B cell (primary cell): ENCODE measurements around the gene L3MBTL4. TPM values are rescaled to one million over a fixed set of nuclear protein-coding genes. Genes with fewer than 3 reads are reported as not detected.

Source experiments
- ATAC-seq: fragments of 200-7000 bp; cut with Tn5 transposase; one replicate; pipeline ENCODE4 v1.10.0; 2021; ENCODE audit warnings: low read depth, mild to moderate bottlenecking, moderate number of reproducible peaks, moderate library complexity
- CTCF ChIA-PET: fragments of 350-600 bp; sonication (Branson Sonifier 250); formaldehyde crosslinking; loops from one replicate; lab custom pipeline; 2021; ENCODE audit warnings: antibody characterized with exemption, inconsistent platforms; lab: Charles Lee
- POLR2A ChIA-PET: fragments of 350-600 bp; sonication (Branson Sonifier 250); formaldehyde crosslinking; loops from one replicate; lab custom pipeline; 2021; ENCODE audit warnings: antibody characterized with exemption; lab: Charles Lee
- DNase-seq: peaks from one replicate; pipeline ENCODE4 v3.0.0; 2013
- H2AFZ ChIP-seq: 2 replicates; pipeline ENCODE4 v1.6.1; 2012; ENCODE audit warnings: mild to moderate bottlenecking, low read depth, low read length; ENCODE audit not compliant: insufficient read depth, poor library complexity, severe bottlenecking
- H3K27ac ChIP-seq, 2 donors: 1 replicate in 1 of 2; 2 replicates in 1 of 2; pipeline ENCODE4 v1.5.1; 2012 to 2013; ENCODE audit warnings: low read length in 2 of 2, mild to moderate bottlenecking in 2 of 2, moderate library complexity in 1 of 2
- H3K27me3 ChIP-seq, 4 experiments: fragments of 200-600 bp in 1 of 4; sonication (generic) in 1 of 4; replicated peaks in 1 of 4; 1 replicate in 2 of 4; 2 replicates in 2 of 4; pipeline versions ENCODE4 v1.6.1 to v1.7.0; 2013 to 2016; ENCODE audit warnings: low read length in 3 of 4, mild to moderate bottlenecking in 2 of 4, mixed read lengths in 1 of 4, moderate library complexity in 1 of 4; ENCODE audit not compliant: insufficient read depth in 4 of 4, control insufficient read depth in 3 of 4; ENCODE audit errors: control extremely low read depth in 1 of 4
- H3K36me3 ChIP-seq, 2 experiments: replicated peaks in 1 of 2; 1 replicate in 1 of 2; 2 replicates in 1 of 2; pipeline versions ENCODE4 v1.6.1 to v1.7.1; 2013; ENCODE audit warnings: low read length in 1 of 2; ENCODE audit not compliant: insufficient read depth in 2 of 2, control insufficient read depth in 1 of 2; ENCODE audit errors: control extremely low read depth in 1 of 2, extremely low read depth in 1 of 2
- H3K4me1 ChIP-seq, 2 donors: fragments of 200-600 bp in 1 of 2; sonication (generic) in 1 of 2; 1 replicate in 1 of 2; 2 replicates in 1 of 2; pipeline versions ENCODE4 v1.5.1 to v1.6.1; 2013 to 2017; ENCODE audit warnings: low read length in 2 of 2; ENCODE audit not compliant: control insufficient read depth in 2 of 2, insufficient read depth in 2 of 2
- H3K4me2 ChIP-seq: replicated peaks from 2 replicates; pipeline ENCODE3; 2012; ENCODE audit warnings: mild to moderate bottlenecking, low read depth, low read length; ENCODE audit not compliant: poor library complexity, severe bottlenecking
- H3K4me3 ChIP-seq, 5 experiments: fragments of 200-600 bp in 1 of 5; sonication (generic) in 1 of 5; 1 replicate in 3 of 5; 2 replicates in 2 of 5; pipeline versions ENCODE4 v1.5.1 to v1.7.0; 2011 to 2016; ENCODE audit warnings: low read length in 4 of 5, mild to moderate bottlenecking in 4 of 5, low read depth in 2 of 5, control low read depth in 1 of 5, moderate library complexity in 1 of 5; ENCODE audit not compliant: insufficient read depth in 1 of 5; ENCODE audit errors: control extremely low read depth in 1 of 5, extremely low read depth in 1 of 5
- H3K79me2 ChIP-seq: fragments of 200-600 bp; sonication (generic); one replicate; pipeline ENCODE4 v1.6.0; 2016; ENCODE audit warnings: low read length; ENCODE audit not compliant: control insufficient read depth, insufficient read depth
- H3K9ac ChIP-seq: fragments of 200-600 bp; sonication (generic); 2 replicates; pipeline ENCODE4 v1.6.1; 2017; ENCODE audit warnings: mild to moderate bottlenecking, low read length, moderate library complexity
- H3K9me3 ChIP-seq, 3 donors: one replicate each; pipeline versions ENCODE4 v1.6.1 to v1.7.1; 2013; ENCODE audit warnings: low read length in 2 of 3; ENCODE audit not compliant: control insufficient read depth in 2 of 3, insufficient read depth in 1 of 3; ENCODE audit errors: control extremely low read depth in 1 of 3
- H4K20me1 ChIP-seq: 2 replicates; pipeline ENCODE4 v1.6.0; 2012; ENCODE audit warnings: mild to moderate bottlenecking, low read length; ENCODE audit not compliant: insufficient read depth, control insufficient read depth, poor library complexity, severe bottlenecking
- H3K27ac Mint-ChIP-seq: one replicate; pipeline ENCODE4 v1.8.0; 2021; ENCODE audit warnings: mixed read lengths
- H3K27me3 Mint-ChIP-seq: one replicate; pipeline ENCODE4 v1.8.0; 2021; ENCODE audit warnings: mixed read lengths
- H3K4me1 Mint-ChIP-seq: one replicate; pipeline ENCODE4 v1.8.0; 2021; ENCODE audit warnings: mixed read lengths
- H3K4me3 Mint-ChIP-seq: one replicate; pipeline ENCODE4 v1.8.0; 2021; ENCODE audit warnings: mixed read lengths
- H3K9me3 Mint-ChIP-seq: one replicate; pipeline ENCODE4 v1.8.0; 2022; ENCODE audit warnings: mixed read lengths; ENCODE audit not compliant: insufficient read depth
- EZH2 ChIP-seq: IDR thresholded peaks from 2 replicates; pipeline ENCODE4 v1.6.1; 2012; ENCODE audit warnings: borderline replicate concordance, low read depth, mild to moderate bottlenecking, moderate library complexity, low read length; ENCODE audit not compliant: insufficient read depth, poor library complexity, severe bottlenecking
- WGBS: methylation state at CpG from one replicate; pipeline ENCODE4 v1.1.5; 2013; ENCODE audit warnings: missing lambda C conversion rate; ENCODE audit not compliant: insufficient coverage; 5-methylcytosine and 5-hydroxymethylcytosine counted together
- intact Hi-C: fragments of 100-400 bp; cut with micrococcal nuclease; formaldehyde crosslinking; loops from one replicate; pipeline ENCODE4 v1.10.0; 2022
- polyA plus RNA-seq: library from polyadenylated mRNA; depleted of rRNA; stranded (reverse); fragments of >200 nt; gene quantifications from 2 replicates; pipeline ENCODE4 v1.2.3, GENCODE V29; 2012
- total RNA-seq, 2 donors: library from RNA; stranded (reverse); fragments of 120-200 nt in 1 of 2; gene quantifications; 1 replicate in 1 of 2; 2 replicates in 1 of 2; pipeline versions ENCODE4 v1.2.3 to v1.2.4, GENCODE V29; 2013 to 2022
- TF ChIP-seq, protein P1 (sequence below): fragments of 200-600 bp; IDR thresholded peaks from one replicate; pipeline ENCODE4 v1.8.0; 2022; ENCODE audit warnings: antibody characterized with exemption, mild to moderate bottlenecking

The L3MBTL4 gene
- total and polyA plus RNA-seq, 2 donors (not counting 1 experiment from before 2014, with no cell fraction given): 3.0 to 11.9 TPM

DNA sequence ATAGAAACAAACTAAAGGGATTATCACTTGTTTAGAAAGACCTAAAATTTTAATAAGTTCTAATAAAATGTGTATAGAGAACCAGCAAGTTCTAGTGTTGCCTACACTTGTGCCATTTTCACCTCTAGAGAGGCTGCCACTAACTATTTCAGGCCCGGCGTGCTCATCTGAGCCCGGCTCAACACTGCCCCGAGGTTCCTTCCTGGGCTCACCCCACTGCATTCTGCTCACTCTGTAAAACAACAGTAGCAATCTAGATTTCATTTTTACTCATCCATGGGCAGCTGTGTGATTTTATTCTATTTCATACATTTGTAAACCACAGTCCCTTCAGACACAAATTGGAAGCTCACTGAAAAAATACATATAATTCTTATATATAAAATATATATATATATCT is 253.2 kb downstream of the L3MBTL4 start:
- DNase-seq: no peak

GRCh38 chr18:6159426-6159825 is 255.3 kb downstream of the L3MBTL4 start:
- Histone ChIP-seq H3K27ac (no peak overlapping the region), H2AFZ (no peak overlapping the region), H3K27me3 (no peaks in the 10 kb centered on the region), H4K20me1 (no peaks in the 10 kb centered on the region), H3K4me3 (no peak overlapping the region), H3K4me1 (no peaks in the 10 kb centered on the region), H3K79me2 (no peaks in the 10 kb centered on the region), H3K4me2 (no peak overlapping the region), H3K36me3 (no peaks in the 10 kb centered on the region), H3K9ac (no peak overlapping the region), H3K9me3 (peaks cover 0 to 10% (median under 1%) of the 10 kb centered on the region in 3 donors)
- DNase-seq (no peak), ATAC-seq (no peak)
- Mint-ChIP-seq H3K27me3 (no peaks in the 10 kb centered on the region), H3K9me3 (peaks cover 4% of the 10 kb centered on the region), H3K4me1 (no peaks in the 10 kb centered on the region), H3K4me3 (no peak overlapping the region), H3K27ac (no peak overlapping the region)
- 90% methylated on average over 2 of the region's 7 CpGs for WGBS
- TF ChIP-seq, protein P1, sequence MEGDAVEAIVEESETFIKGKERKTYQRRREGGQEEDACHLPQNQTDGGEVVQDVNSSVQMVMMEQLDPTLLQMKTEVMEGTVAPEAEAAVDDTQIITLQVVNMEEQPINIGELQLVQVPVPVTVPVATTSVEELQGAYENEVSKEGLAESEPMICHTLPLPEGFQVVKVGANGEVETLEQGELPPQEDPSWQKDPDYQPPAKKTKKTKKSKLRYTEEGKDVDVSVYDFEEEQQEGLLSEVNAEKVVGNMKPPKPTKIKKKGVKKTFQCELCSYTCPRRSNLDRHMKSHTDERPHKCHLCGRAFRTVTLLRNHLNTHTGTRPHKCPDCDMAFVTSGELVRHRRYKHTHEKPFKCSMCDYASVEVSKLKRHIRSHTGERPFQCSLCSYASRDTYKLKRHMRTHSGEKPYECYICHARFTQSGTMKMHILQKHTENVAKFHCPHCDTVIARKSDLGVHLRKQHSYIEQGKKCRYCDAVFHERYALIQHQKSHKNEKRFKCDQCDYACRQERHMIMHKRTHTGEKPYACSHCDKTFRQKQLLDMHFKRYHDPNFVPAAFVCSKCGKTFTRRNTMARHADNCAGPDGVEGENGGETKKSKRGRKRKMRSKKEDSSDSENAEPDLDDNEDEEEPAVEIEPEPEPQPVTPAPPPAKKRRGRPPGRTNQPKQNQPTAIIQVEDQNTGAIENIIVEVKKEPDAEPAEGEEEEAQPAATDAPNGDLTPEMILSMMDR: no peak
- no peak for TF ChIP-seq EZH2
- ChIA-PET POLR2A (no interaction called here), CTCF (no interaction called here)
- intact Hi-C loops: no loop called here

More for the DNA sequence above, 253.2 kb downstream of the L3MBTL4 start:
- TF ChIP-seq EZH2: no peak
- TF ChIP-seq, protein P1: no peak
- Histone ChIP-seq H4K20me1 (no peaks in the 10 kb centered on the region), H3K36me3 (no peaks in the 10 kb centered on the region), H3K27me3 (no peaks in the 10 kb centered on the region), H3K4me3 (no peak overlapping the region), H2AFZ (no peak overlapping the region), H3K4me1 (no peaks in the 10 kb centered on the region), H3K9ac (no peak overlapping the region), H3K9me3 (peaks cover 0 to 10% (median 0%) of the 10 kb centered on the region in 3 donors), H3K4me2 (no peak overlapping the region), H3K79me2 (no peaks in the 10 kb centered on the region), H3K27ac (no peak overlapping the region)
- Mint-ChIP-seq H3K4me3 (no peak overlapping the region), H3K4me1 (no peaks in the 10 kb centered on the region), H3K27ac (no peak overlapping the region), H3K27me3 (no peaks in the 10 kb centered on the region), H3K9me3 (peaks cover 4% of the 10 kb centered on the region)
- intact Hi-C loops: no loop called here
- WGBS: 100% methylated on average over 4 of the region's 4 CpGs
- no peak for ATAC-seq
- CTCF ChIA-PET: no interaction called here
- POLR2A ChIA-PET: no interaction called here
